GM18508 (cell line): ENCODE data around the gene SOCS1.

Experiments
- ATAC-seq: cut with Tn5 transposase; IDR thresholded peaks from one replicate; pipeline ENCODE4 v1.9.1; 2021; ENCODE audit warnings: moderate number of reproducible peaks; ENCODE audit not compliant: insufficient read depth, unreplicated experiment

The SOCS1 gene

GRCh38 chr16:11210260-11210659 lies 45.7 kb downstream of the SOCS1 start:
- ATAC-seq, result no peak

DNA sequence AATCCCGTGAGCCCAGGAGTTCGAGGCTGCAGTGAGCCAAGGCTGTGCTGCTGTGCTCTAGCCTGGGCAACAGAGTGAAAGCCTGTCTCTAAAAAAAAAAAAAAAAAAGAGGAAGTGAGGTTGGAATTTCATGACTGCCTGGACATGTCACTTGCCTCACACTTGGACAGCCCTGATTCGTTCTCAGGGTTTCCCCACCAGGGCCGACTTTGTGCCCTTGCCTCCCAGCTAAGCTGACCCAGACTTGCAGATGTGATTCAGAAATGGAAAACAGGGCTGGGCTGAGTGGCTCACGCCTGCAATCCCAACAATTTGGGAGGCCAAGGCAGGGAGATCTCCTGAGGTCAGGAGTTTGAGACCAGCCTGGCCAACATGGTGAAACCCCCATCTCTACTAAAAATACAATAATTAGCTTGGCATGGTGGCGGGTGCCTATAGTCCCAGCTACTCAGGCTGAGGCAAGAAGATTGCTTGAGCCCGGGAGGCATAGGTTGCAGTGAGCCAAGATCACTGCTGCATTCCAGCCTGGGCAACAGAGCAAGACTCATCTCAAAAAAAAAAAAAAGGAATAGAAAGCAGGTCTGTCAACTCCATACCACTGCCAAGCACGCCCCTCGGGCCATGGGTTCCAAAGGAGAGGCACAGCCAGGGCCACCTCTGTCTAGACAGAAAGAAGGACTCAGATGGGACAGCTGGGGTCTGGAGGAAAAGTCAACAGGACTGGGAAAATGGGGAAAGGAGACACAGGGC lies 46.9 kb downstream of the SOCS1 start:
- ATAC-seq, result no peak

DNA sequence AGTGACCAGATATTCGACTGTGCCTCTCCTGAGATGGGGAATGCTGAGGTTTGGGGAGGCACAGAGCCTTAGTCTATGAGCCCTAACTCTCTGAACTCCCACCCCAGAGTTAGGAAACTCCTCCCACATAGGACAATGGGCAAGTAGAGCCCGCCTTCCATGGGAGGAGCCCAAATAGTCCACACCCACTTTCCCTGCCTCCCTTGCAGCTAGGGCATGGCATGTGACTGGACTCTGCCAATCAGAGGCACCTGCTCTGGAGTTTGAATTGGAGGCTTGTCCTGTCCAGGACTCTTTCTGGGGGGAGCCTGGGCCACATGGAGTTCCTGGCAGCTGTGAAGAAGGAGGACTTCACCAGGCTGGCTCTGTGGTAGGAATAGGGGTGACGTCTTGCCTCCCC lies 48.4 kb downstream of the SOCS1 start:
- no peak for ATAC-seq

- no peak for ATAC-seq
Observed at GRCh38 chr16:11205754-11206581, 50.0 kb downstream of the SOCS1 start.

GRCh38 chr16:11205065-11205699 lies 50.8 kb downstream of the SOCS1 start:
- ATAC-seq, result no peak

- no peak for ATAC-seq
Observed at GRCh38 chr16:11204513-11205047, 51.4 kb downstream of the SOCS1 start.
